Stimulated activated naive CD8-positive, alpha-beta T cell treated with anti-CD3 and anti-CD28 coated beads, Interleukin-15, Interleukin-2, amounts not matched to agents 100 U/mL and 50 U/mL, for 24 hours (primary cell): ENCODE data around the gene CMIP.

Source experiments
- ATAC-seq: fragments of 150-1000 bp; cut with Tn5 transposase; one replicate; pipeline ENCODE4 v1.10.0; 2021
- DNase-seq: peaks from one replicate; pipeline ENCODE4 v3.0.0; 2021

Gene CMIP

GRCh38 chr16:81639348-81639747 lies 194.7 kb downstream of the CMIP start:
- ATAC-seq (no peak), DNase-seq (no peak)

- no peak for ATAC-seq
- DNase-seq, result no peak
Observed at GRCh38 chr16:81639931-81640680, 195.5 kb downstream of the CMIP start.

GRCh38 chr16:81640681-81641070 lies 196.1 kb downstream of the CMIP start:
- DNase-seq, result no peak
- ATAC-seq, result no peak

GRCh38 chr16:81641395-81642106 lies 196.9 kb downstream of the CMIP start:
- DNase-seq (no peak), ATAC-seq (no peak)

- ATAC-seq, result peak; percentile 60
- DNase-seq, result no peak
Observed at GRCh38 chr16:81642107-81642436, 197.5 kb downstream of the CMIP start.

- DNase-seq, result no peak
- no peak for ATAC-seq
Observed at GRCh38 chr16:81642943-81643342, 198.3 kb downstream of the CMIP start.

- ATAC-seq, result no peak
- no peak for DNase-seq
Observed at GRCh38 chr16:81645266-81645694, 200.7 kb downstream of the CMIP start.

- DNase-seq (no peak), ATAC-seq (no peak)
Observed at GRCh38 chr16:81645925-81646324, 201.3 kb downstream of the CMIP start.

GRCh38 chr16:81646561-81646960 lies 202.0 kb downstream of the CMIP start:
- no peak for ATAC-seq

GRCh38 chr16:81647527-81647926 lies 202.9 kb downstream of the CMIP start:
- DNase-seq, result no peak
- ATAC-seq, result no peak

More at GRCh38 chr16:81646561-81646960, 202.0 kb downstream of the CMIP start:
- no peak for DNase-seq

GRCh38 chr16:81649561-81650184 lies 205.1 kb downstream of the CMIP start:
- ATAC-seq, result no peak

GRCh38 chr16:81650281-81650680 lies 205.7 kb downstream of the CMIP start:
- ATAC-seq, result no peak
- DNase-seq, result no peak

More at GRCh38 chr16:81649561-81650184, 205.1 kb downstream of the CMIP start:
- no peak for DNase-seq

- ATAC-seq, result no peak
- DNase-seq, result no peak
Observed at GRCh38 chr16:81650982-81651562, 206.5 kb downstream of the CMIP start.

GRCh38 chr16:81651758-81652718 lies 207.4 kb downstream of the CMIP start:
- ATAC-seq (no peak), DNase-seq (no peak)

- no peak for DNase-seq
- no peak for ATAC-seq
Observed at GRCh38 chr16:81652798-81653505, 208.3 kb downstream of the CMIP start.

- DNase-seq (no peak), ATAC-seq (peak; percentile 33)
Observed at GRCh38 chr16:81654346-81654745, 209.7 kb downstream of the CMIP start.

GRCh38 chr16:81655469-81656162 lies 211.0 kb downstream of the CMIP start:
- DNase-seq (no peak), ATAC-seq (no peak)

- no peak for ATAC-seq
Observed at GRCh38 chr16:81657224-81657623, 212.6 kb downstream of the CMIP start.

GRCh38 chr16:81657781-81658180 lies 213.2 kb downstream of the CMIP start:
- DNase-seq (no peak), ATAC-seq (no peak)

More at GRCh38 chr16:81657224-81657623, 212.6 kb downstream of the CMIP start:
- no peak for DNase-seq

- DNase-seq, result no peak
- no peak for ATAC-seq
Observed at GRCh38 chr16:81658373-81658772, 213.8 kb downstream of the CMIP start.
